SKM-1 (cell line): ENCODE measurements around the gene ASTN2.
"Not testable (repeated sequence)": the region's sequence is repeated elsewhere in the genome, so short reads cannot be mapped to it uniquely, and the experiment has no call there.

Experiments used
- DNase-seq: peaks from one replicate; lab custom pipeline; 2025; ENCODE audit not compliant: unreplicated experiment; lab: John Stamatoyannopoulos, UW

ASTN2 gene

DNA sequence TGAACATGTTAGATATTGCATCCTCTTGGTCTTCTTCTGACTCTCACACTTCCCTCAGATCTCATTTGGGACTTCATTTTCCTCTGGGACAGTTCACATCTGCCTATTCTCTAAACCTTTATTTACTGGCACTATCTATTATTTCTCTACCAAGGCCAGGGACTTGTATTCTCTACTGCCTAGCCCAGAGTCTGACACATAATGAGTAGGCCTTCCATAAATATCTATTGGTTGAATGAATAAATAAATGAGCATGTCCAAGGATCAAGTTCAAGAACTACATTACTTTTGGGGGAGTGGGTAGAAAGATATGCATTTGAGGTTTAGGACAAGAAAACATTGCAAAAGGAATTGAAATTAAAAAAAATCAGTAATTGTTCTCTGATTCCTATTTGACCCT is 477.5 kb downstream of the ASTN2 start:
- no peak for DNase-seq

DNA sequence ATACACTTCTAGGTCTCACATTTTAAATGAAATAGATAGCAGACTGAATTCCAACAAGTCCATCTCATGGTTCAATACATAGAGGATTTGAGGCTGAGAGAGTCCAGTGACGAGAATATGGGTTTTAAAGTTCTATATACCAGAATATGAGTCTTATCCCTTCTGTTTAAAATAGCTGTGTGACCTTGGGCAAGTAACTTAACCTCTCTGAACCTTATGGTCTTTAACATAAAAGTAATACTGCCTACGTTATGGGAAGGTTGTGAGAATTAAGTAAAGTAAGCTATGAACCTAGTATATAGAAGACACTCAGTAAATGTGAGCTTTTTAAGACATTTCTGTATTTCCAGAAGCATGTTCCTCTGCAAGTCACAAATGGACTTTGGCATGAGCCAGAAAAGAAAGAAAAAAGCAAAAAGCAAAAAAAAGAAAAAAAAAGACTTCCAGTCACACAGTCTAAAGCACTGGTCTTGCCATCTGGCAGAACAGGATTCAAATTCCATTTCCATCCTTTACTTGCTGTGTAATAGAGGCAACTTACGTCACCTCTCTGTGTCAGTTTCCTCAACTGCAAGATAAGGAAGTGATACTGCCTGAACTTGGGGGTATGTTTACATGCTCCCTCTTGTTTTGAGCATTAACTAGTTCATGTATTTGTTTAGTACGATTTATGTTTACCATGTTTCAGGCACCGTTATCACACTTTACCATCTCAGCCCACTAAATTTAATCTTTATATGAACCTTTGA is 479.5 kb downstream of the ASTN2 start:
- no peak for DNase-seq

- no peak for DNase-seq
These were observed 480.7 kb downstream of the ASTN2 start for GRCh38 chr9:116934131-116934530.

- DNase-seq: no peak
These were observed 481.6 kb downstream of the ASTN2 start for GRCh38 chr9:116933251-116933650.

DNA sequence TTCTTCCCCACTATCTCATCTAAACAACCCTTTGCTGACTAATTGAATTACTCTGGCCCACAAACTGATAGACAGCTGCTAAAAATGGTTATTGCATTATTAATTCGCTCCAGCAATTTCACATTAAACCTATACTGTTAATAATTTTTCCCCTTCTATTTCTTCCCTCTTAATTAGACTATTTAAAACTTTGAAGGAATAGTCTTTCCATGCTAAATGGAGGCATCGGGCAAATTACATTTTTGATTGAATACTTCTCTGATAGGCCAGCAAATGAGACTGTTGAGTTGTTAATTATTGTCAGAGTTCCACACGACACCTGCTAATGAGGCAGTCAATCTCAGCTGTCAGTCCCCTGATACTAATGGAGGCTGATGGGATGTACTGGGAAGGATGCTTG is 485.2 kb downstream of the ASTN2 start:
- DNase-seq: no peak

DNA sequence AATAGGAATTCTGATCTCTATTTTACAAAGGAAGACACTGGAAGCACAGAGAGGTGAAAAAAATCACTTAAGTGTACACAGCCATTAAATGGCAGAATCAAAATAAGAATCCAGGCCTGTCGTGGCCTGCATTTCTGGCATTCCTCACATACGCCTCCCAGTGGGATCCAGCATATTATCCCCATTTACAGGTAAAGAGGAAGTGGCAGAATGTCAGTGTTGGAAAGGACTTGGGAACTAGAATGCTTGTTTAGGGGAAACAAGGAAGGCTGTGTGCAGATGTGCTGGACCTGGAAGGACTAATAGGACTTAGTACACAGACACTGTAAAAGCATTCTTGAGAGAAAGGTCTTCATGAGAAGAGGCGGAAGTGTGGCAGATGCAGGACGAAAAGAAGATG is 486.0 kb downstream of the ASTN2 start:
- no peak for DNase-seq

GRCh38 chr9:116928289-116928688 is 486.6 kb downstream of the ASTN2 start:
- DNase-seq: no peak

DNA sequence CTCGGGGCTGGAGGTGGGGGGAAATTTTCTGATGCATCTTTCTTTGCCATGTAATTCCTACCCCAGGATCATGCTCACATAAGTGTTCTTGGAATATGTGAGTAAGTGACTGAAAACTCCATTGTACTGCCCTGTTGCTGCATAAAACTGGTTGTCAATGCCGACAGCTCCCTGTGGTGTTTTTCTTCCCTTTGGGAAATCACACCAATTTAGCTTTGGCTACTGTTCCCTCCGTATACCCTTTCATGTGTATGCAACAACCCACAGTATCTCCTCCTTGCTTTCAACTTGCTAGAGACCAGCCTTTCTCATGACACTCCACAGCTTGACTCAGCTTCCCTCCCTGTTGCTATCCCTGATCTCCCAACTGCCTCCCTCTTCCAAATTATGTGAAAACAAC is 487.1 kb downstream of the ASTN2 start:
- DNase-seq: no peak

DNA sequence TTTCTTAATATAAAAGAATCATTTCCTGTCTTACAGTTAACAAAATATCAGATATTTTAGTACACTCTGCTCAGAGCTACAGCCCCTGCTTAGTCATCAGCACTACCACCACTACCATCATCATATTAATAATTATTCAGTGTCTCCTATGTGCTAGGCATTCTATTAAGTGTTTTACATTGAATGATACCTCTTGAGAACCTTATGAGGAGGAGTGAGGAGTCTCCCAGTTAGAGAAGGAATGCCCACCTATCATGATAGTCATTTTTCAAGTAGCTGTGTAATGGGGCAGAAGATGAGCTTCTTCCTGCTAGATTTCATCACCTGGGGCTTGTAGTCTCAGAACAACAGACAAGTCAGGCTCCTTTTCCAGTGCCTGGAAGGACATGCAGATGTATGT is 489.7 kb downstream of the ASTN2 start:
- DNase-seq: no peak

- no peak for DNase-seq
These were observed 490.3 kb downstream of the ASTN2 start for GRCh38 chr9:116924462-116925110.

DNA sequence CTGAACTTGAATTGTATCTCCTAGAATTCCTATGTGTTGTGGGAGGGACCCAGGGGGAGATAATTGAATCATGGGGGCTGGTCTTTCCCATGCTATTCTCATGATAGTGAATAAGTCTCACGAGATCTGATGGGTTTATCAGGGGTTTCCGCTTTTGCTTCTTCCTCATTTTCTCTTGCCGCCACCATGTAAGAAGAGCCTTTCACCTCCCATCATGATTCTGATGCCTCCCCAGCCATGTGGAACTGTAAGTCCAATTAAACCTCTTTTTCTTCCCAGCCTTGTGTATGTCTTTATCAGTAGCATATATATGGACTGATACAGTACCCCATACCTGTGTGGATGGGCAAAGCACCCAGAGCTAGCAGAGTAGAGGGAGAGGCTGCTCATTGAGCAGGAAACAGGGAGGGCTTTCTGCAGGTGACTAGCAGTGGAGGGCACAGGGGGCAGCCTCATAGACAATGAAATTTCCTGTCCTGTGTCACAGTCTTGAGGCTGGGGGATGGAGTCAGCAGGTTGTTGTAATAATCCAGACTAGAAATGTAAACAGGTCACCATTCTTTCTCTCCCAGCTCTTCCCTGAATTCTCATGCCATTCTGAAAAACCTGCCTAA is 496.9 kb downstream of the ASTN2 start:
- DNase-seq: not testable (repeated sequence)

DNA sequence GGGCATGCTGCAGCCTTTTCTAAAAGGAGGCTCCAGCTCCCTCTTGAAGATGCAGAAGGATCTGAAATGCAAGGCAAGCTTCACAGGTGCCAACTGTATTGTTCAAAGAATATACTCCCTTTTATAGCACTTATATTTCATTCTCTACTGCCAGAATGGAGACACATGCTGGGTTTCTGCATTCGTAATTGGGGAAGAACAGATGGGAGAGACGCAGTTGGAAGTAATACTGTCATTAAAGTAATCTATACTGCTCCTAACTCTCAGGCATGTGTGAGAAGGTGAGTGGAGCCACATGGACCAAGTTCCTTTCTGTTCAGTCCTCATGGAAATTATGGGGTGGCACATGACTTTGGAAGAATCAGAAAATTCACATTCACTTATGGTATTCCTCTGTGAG is 501.3 kb downstream of the ASTN2 start:
- no peak for DNase-seq

- no peak for DNase-seq
These were observed 504.7 kb downstream of the ASTN2 start for GRCh38 chr9:116910201-116910600.

- DNase-seq: no peak
These were observed 506.9 kb downstream of the ASTN2 start for GRCh38 chr9:116907989-116908388.

DNA sequence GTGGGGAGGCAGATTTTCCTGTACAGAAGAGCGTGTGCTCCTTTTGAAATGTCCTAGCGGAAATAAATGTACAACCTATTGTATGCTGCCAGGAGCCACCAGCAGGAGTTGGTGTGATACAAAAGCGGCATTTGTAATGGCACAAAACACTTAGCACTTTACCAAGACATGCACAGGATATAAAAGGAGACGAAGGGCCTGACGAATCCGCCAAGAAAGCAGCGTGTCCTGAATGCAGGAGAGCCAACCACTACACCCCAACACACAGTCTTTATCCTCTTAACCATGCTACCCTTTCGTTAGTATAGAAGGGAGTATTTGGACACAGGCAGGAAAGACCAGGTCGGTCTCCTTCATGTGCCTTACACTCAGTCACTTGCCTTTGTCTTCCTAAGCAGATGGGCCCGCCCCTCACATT is 509.7 kb downstream of the ASTN2 start:
- no peak for DNase-seq

DNA sequence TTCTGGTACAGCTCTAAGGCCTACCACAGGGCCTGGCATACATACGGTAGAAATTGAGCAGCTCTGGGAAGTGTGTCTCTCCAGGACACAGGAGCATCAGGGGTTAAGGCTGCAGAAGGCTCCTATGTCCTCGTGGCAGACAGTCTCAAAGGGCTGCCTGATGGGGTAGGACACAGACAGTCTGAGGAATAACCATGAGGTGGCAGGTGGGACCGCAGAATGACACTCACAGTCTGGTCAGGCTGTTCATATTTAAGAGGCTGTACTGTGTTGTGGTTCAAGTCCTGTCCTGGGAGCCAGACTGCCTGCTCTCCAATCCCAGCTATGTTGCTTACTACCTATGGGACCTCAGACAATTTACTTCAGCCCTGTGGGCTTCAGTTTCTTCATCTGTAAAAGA is 510.7 kb downstream of the ASTN2 start:
- DNase-seq: no peak

- no peak for DNase-seq
These were observed 513.6 kb downstream of the ASTN2 start for GRCh38 chr9:116901260-116901659.

DNA sequence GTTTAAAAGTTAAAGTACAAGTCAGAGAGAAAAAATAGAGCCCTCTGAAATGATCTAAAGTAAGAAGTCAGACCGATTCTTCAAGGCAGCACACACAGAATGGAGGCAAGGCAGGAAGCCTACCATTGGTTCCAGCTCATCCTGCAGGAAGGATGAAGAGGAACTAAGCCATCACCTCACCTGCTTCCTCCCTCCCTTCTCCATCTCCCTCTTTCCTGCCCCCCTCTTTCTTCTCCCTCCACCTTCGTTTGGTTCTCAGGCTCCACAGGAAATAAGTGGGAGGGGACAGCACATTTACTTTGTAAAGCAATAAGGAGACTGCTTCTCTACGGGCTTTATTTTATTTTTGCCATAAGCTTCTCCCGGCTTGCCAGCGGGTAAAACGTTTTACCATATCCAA is 514.3 kb downstream of the ASTN2 start:
- no peak for DNase-seq

DNA sequence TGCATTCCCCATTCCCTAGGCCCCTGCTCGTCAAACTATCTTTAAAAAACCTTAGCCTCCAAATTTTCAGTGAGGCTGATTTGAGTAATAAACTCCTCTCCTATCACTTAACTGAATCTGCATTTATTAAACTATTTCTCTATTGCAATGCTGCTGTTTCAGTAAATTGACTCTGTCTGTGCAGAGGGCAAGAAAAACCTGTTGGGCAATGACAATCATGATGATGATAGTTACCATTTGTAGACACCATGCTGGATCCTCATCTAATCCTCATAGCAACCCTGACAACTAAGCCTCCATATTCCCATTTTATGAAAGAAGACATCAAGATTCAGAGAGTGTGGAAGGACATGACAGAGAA is 514.9 kb downstream of the ASTN2 start:
- DNase-seq: no peak

DNA sequence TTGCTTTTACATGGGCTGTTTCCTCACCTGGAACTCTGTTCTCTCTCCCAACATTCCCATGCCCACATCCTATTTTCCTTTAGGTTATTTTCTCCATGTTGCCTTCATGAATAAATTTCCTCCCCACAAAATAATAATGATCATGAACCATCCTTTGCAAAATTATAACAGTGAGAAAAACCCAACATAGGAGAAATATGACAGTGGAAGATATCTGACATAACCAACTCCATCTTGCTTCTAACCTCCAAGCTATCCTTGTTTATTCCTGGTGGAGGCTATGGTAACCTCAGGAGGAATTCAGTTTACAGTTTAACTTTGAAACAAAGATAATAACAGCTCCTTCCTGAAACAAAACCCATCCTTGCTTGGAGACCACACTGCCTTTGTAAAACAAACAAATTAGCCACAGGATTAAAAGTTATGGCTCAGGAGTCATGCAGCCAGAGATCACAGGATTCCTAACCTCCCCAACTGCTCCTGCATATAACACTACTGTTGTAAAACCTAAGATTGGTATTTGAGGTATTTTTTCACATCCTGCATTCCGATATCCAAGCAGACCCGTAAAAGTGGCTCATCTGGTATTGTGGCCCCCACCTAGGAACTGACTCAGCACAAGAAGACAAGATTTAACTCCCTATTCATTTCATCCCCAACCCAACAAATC is 515.4 kb downstream of the ASTN2 start:
- no peak for DNase-seq

DNA sequence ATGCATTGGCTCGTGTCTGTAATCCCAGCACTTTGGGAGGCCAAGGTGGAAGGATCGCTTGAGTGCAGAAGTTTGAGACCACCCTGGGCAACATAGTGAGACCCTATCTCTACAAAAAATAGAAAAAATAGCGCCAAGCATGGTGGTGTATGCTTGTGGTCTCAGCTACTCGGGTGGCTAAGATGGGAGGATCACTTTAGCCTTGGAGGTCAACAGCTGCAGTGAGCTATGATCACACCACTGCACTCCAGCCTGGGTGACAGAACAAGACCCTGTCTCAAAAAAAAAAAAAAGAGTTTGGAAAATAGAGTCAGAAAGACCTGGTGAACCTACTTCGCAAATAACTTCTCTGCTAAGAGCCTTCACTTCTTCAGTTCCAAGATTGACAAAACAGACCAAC is 516.7 kb downstream of the ASTN2 start:
- not testable (repeated sequence) for DNase-seq

DNA sequence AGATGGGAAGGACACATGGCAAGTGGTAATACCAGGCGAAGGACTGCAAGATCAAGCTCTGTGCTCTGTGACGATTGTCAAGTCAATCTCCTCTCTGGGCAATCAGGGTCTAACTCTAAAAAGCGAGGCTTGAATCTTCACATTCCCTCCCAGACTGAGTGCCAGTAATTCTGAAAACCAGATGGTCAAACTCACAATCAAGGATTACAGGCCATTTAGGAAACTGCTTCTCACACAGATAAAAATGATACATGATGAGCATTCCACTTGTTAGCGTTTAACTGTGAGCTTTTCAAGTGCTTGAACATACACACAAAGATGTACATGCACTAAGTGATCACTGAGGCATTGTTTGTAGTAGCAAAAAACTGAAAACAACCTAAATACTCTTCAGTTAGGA is 517.7 kb downstream of the ASTN2 start:
- no peak for DNase-seq
